IPS-18c (cell line): Measurements from ENCODE around the gene KRR1.

Experiments
- H3K4me3 ChIP-seq: 2 replicates; pipeline ENCODE4 v1.7.0; 2013; ENCODE audit warnings: low read depth, mild to moderate bottlenecking, low read length, moderate library complexity; ENCODE audit not compliant: insufficient read depth
- H3K9me3 ChIP-seq: one replicate; pipeline ENCODE4 v1.6.1; 2013; ENCODE audit warnings: mild to moderate bottlenecking, low read length, moderate library complexity; ENCODE audit not compliant: control insufficient read depth, insufficient read depth

The KRR1 gene

DNA sequence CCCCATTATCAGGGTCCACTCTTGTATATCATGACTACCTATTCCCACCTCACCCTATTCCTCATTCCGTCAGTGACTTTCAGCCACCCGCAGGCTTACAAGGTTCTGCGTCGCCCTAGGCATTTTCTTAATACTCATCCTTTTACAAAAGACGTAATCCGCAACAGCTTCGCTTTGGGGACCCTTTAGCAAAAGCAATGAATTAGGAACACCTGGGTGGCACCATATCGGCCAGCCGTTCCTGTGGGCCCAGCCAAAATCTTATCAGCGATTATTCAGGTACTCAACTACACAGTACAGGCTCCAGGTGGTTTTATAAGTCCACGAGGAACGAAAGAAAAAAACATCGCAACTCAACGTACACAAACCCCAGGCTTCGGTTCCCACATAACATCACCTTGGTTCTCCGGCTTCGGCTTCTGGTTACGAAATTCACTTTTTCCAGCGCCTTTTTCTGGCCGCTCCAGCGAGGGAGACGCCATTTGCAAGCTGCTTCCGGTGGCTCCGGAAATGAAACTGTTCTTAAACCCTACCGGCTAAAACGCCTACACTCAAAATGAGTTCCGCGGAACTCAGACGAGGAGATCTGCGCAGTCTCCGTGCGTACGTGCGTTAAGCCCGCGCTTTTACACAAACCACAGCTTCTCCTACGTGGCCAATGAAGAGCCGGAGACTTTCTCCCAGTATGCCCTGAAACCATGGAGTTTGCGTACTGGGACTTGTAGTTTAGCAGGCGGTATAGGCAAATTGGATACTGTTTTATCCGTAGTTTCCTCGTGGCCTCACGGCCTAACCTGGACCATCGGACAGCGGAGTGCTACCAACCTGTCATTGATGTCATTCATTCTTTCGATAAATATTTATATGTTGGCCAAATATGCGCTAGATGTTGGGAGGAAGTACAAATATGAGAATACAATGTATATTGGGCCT lies at the start of gene KRR1:
KRR1 (minus strand) TSS at position 494 of the 933 bp plus-strand sequence; CDS start at position 482, 12 bp downstream.
- no peaks in the 10 kb centered on the region for H3K9me3 ChIP-seq
- peak within 1 kb of the TSS; percentile 83 for H3K4me3 ChIP-seq

DNA sequence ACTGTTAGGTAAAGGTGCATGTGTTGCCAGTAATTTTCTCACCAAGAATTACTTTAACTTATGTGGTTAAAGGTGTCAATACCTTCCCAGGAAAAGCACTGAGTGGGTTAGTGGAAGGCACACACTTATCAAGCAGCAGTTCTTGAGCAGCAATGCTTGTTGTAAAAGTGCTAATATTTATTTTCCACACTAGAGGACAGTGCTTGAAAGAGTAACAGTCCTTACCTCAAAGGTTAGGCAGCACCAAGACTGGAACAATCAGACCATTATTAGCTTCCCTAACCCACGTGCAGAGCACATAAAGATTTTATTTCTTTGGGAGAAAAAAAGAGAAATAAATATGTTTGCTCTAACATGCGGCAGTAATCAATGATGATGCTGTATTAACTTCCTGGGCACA lies 48.8 kb upstream of the KRR1 start:
- H3K9me3 ChIP-seq = no peaks in the 10 kb centered on the region
- H3K4me3 ChIP-seq = no peak overlapping the region

DNA sequence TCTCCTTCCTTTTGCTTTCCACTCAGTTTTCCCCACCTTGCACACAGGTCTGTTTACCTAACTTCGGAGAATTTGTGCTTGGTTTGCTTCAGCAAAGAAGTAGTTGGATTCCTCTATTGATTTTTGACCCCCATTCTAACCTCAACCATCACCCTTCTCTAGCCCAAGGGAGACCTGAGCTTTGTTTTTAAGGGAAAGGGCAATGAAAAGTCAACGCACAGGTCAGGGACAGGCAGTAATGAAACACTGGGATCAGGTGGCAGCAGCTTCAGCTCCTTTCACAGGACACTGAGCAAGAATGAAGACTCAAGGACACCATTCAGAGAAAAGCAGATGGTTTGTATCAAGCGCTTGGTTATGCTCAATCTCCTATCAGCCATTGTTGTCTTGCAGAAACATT lies 46.9 kb upstream of the KRR1 start:
- no peaks in the 10 kb centered on the region for H3K9me3 ChIP-seq
- H3K4me3 ChIP-seq = no peak overlapping the region

DNA sequence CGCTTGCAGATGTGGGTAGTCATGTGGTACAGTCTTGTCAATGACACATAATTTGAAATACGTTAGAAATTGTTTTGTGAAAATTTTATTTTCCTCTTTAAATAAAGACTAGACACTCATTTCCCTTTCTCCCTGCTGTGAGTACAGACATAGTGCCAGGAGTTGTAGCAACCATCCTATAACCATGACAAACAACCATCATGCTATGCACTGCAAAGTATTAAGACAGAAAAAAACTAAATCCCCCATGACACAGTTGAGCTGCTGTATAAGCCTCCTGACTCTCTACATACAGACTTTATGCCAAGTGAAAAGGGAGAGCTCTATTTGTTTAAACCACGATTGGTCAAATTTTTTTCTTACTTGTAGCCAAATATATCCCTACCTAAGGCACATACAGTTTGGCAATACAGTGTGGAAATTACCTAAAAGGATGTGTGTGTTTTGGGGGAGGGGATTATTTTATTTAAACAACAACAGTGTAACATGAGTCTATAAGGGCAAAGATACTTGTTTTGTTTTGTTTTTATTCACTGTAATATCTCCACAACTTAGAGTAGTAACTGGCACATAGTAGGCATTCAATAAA lies 45.0 kb upstream of the KRR1 start:
- Histone ChIP-seq H3K9me3 (no peaks in the 10 kb centered on the region), H3K4me3 (no peak overlapping the region)

DNA sequence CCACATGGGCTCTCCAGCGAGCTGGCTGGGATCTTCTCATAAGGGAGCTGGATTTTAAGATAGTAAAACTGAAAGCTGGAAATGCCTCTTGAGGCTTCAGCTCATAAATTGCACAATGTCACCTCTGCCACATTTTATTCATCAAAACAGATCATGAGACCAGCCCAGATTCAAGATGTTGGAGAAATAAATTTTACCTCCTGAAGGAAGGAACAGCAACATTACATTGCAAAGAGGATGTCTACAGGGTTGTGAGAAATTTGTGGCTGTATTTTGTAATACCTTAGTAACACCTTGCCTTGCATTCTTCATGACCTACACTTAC lies 43.1 kb upstream of the KRR1 start:
- Histone ChIP-seq H3K9me3 (no peaks in the 10 kb centered on the region), H3K4me3 (no peak overlapping the region)

DNA sequence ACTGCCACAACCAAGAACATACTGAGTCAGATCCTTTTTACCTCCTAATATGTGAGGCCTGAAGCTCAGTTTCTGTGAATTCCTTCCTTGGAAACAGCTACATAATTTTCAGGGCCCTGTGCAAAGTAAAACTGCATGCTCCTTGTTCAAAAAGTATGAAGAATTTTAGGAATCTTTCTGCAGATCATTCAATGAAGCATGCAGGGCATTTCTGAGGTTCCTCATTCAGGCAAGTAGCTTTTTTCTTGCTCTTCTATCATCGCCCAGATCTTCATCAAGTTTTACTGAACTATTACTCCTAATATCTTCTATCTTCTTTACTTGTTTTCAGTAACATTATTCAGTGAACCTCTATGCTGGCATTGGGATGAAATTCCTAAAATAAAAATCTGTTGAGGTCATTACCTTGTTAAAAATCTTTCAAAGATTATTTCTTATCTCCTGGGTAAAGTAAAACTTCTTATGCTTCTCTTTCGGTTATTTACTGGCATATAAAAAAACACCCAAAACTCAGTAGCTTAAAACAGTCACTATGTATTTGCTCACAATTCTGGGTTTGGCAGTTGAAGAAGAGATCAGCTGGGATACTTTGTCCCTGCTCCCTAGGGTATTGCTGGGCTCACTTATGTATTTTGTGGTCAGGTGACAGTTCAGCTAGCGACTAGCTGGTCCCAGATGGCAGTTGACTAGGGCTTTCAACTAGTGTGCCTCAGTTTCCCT lies 42.6 kb upstream of the KRR1 start:
- H3K4me3 ChIP-seq = no peak overlapping the region
- H3K9me3 ChIP-seq = no peaks in the 10 kb centered on the region

DNA sequence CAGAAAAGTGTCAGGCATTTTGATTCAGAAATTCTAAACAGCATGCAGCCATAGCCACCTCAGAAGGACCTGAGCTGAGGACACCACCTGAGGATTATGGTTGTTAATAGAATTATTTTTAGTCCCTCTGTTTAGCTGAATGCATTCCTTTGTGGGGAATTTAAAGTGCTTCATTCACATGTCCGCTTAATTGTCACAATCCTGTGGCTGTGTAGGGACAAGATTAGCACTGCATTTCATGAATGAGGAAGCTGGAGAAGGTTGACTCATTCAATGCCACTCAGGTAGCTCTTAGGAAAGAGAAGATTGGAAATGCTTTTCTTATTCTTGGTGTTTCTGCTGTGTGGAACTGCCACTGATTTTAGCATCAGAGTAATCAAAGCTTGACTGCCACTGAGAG lies 42.0 kb upstream of the KRR1 start:
- no peak overlapping the region; the same call in 1 of the 2 replicates for H3K4me3 ChIP-seq

DNA sequence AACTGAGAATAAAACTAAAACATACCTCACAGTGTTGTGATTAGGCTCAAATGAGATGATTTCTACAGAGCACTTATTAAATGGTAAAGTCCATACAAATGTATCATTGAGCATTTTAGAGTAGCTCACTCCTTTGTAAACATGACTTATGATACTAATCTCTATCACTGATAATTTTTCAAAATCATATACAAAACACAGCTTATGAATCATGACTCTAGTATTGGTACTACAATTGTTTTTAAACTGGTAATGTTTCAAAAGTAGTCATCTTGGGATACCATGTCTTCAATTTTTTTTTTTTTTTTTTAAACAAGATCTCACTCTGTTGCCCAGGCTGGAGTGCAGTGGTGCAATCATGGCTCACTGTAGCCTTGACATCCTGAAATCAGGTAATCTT lies 40.1 kb upstream of the KRR1 start:
- Histone ChIP-seq H3K9me3 (no peaks in the 10 kb centered on the region), H3K4me3 (no peak overlapping the region)

More for the DNA sequence above, 42.0 kb upstream of the KRR1 start:
- H3K9me3 ChIP-seq = no peaks in the 10 kb centered on the region

DNA sequence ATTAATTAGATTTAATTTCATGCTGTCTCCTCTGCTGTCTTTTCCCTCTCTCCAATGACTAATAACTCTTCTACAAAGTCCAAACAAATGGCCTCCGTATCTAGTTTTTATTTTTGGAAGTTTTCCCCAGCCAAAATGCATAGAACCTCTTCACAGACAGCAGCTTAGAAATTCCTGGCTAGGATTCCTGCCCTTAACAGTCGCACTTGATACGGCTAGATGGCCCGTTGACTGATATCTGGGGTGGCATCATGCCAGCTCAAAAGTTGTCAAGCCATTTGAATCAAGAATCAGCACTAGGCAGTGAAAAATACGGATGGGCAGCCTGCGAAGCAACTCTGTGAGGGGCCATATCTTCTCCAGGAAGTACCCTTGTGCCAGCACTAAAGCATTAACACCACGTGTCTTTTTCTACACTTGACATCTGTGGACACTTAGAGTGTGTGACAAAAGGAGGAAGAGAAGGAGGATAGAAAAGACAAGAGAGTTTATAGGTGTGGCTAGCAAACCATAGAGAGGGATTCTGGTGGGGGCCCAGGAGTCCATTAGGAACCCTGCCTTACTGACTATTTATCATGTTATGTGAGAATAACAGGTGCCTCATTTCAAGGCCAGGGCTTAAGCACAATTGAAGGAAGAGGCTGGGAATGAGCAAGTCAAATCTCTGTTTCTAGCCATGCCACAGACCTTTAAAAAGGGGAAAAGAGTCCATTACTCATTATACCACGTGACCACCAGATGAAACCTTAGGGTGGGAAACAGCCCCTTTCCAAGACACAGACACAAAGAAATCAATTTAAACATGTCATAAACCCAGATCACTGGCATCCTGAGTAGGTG lies 39.2 kb upstream of the KRR1 start:
- Histone ChIP-seq H3K4me3 (no peak overlapping the region), H3K9me3 (no peaks in the 10 kb centered on the region)

DNA sequence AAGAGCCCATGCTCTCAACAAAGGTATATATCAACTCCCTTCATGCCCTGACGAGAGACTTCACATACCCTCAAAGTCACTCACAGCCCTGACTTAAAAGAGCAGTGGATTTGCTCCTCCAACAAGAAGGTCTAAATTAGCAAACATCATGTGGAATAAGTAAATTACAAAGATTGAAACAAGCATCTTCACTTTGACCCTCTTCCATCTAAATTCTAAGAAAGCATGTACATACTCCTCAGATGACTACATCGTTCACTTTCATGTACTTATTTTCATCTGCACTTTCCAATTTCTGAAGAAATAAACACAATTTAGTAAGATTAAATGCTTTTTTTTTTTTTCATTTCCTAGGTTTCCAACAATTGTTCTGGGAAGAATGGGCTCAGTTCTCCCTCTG lies 38.6 kb upstream of the KRR1 start:
- H3K4me3 ChIP-seq = no peak overlapping the region
- H3K9me3 ChIP-seq = no peaks in the 10 kb centered on the region

DNA sequence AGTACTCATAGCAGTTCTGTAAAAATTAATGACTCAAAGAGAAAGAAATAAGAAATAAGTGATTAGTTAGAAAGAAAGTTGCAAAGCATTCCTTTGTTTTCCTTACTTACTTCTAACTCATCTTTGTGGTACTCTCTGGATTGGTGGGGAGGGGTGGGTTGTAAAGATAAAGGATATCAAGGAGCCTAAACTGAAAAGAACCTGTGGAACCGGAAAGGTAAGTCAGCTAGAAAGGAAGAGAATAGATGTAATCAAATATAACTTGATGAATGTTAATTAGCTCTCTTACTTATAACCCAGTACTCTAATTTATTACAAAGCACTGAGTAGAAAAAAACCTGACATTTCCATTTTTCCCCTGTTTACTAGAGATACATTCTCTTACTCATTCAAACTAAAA lies 37.5 kb upstream of the KRR1 start:
- no peaks in the 10 kb centered on the region for H3K9me3 ChIP-seq
- H3K4me3 ChIP-seq = no peak overlapping the region

DNA sequence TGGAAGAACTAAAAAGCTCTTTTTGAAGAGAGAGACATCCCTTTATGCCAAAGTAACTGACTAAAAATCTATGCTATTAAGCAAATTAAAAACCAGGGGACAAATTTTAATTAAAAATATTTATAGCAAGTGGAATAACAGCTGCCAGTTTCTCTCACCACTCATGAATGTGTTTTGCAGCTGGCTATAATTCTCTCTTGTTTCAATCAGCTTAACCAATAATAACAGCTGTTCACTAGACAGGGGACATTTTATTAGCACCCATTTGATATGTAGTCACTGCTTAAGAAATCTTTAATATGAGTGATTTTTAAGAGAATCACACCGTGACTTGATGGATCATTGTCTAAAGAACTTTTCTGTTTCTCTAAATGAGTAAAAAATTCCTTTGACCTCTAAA lies 34.2 kb upstream of the KRR1 start:
- H3K9me3 ChIP-seq = no peaks in the 10 kb centered on the region
- no peak overlapping the region for H3K4me3 ChIP-seq

DNA sequence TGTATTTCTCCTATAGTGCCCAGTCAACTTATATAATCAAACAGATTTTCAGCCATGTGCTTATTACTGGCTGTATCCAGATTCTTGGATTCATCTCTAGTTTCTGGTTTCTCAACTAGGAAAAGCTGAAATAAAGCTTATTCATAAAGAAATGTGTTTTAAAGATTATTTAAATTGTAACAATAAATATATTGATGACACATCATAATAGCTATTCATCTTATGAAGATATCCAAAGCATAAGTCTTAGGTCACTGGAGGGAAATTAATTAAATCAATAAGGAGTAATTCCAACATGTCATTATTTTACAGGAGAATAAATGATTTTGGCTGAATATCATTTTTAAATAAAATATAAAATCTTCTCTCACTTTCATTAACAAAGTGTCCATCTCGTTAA lies 32.1 kb upstream of the KRR1 start:
- Histone ChIP-seq H3K9me3 (no peaks in the 10 kb centered on the region), H3K4me3 (no peak overlapping the region)

DNA sequence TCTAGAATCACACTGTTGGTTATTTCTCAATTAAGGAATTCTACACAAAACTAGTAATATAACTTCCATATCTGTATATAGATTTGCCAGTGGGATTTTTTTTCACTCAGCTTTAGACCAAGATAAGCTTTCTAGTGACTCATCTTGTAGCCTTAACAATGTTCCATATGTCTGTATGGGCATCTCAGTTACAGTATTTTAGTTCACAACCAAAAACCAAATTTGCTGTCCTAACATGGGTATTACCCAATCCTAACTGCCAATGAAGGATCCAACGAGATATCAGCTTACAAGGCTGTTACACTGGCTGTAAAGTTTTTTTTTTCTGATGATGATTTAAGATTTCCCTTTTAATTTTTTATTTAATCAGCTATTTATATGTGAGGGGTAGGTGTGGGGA lies 31.5 kb upstream of the KRR1 start:
- no peaks in the 10 kb centered on the region for H3K9me3 ChIP-seq

DNA sequence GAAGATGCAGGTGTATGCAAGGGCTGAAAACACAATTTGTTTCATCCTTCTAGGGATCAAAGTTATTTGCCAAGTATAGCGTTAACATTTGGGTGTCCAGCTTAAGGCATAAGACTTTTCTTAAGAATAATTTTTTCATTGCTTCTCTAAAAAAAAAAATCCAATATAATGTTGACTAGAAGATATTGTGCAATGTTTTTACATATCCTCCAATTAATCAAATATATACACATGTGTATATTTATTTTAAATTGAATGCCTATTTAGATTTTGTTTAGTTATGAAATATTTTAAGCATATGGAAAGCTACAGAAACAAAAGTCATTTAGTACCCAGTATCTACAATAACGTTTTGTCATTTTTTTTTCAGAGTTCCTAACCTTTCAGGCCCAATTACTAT lies 28.5 kb upstream of the KRR1 start:
- Histone ChIP-seq H3K9me3 (no peaks in the 10 kb centered on the region), H3K4me3 (no peak overlapping the region)

More for the DNA sequence above, 31.5 kb upstream of the KRR1 start:
- no peak overlapping the region for H3K4me3 ChIP-seq

DNA sequence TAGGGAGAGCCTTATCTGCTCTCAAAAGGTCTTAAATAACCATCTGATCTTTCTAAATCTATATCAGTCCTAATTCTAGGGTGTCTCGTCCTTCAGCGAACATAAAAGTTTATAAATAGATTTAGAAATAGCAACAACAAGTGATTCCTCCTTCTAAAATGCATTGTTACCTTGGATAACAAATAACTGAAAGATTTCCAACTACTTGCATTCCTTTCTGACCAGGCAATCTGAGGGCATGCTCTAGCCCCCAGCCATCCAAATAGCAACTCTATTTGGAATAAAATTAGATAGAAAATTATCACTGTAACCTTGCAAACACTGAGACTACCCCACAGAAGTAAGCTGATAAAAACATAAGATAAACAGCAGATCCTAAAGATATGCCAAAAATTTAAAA lies 21.8 kb upstream of the KRR1 start:
- Histone ChIP-seq H3K4me3 (no peak overlapping the region), H3K9me3 (no peaks in the 10 kb centered on the region)

DNA sequence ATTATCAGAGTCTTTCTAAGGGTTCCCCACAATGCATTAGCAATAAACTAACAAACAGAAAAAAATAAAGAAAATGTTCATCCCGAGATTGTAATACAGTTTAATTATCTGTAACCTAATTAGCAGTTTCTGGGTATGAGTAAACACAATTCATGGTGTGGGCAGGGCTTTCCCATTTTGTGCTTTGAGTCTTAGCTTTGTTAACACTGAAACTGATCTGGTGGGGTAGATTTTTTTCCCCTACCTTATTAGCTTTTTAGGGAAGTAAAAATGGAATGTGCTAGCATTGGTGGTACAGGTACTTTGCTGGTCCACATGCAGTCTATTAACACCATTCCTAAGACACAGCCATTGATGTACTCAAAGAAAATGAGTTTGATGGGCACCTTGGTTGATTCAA lies 18.4 kb upstream of the KRR1 start:
- H3K4me3 ChIP-seq = no peak overlapping the region

More for the DNA sequence above, 18.4 kb upstream of the KRR1 start:
- no peaks in the 10 kb centered on the region for H3K9me3 ChIP-seq
